A549 (cell line): Measurements from ENCODE around the gene SND1. TPM values are rescaled to one million over a fixed set of nuclear protein-coding genes. Genes with fewer than 3 reads are reported as not detected.

ENCODE experiments used
- ATAC-seq, 2 experiments: fragments of 200-7000 bp in 1 of 2; fragments of >200 bp in 1 of 2; cut with Nextera tagmentation in 1 of 2; cut with Tn5 transposase in 1 of 2; 3 replicates each; pipeline versions ENCODE4 v1.8.0 to v1.9.1; 2018 to 2020; ENCODE audit warnings: mild to moderate bottlenecking in 1 of 2, moderate library complexity in 1 of 2
- CTCF ChIA-PET: fragments of 300-600 bp; sonication (Branson Sonifier 250); formaldehyde crosslinking; extraction: SDS; loops from one replicate; lab custom pipeline; 2021; ENCODE audit warnings: antibody characterized with exemption, inconsistent platforms; lab: Yijun Ruan, JAX
- POLR2A ChIA-PET: fragments of 350-600 bp; formaldehyde crosslinking; extraction: SDS; loops from one replicate; lab custom pipeline; 2021; ENCODE audit warnings: antibody characterized with exemption, inconsistent platforms; lab: Yijun Ruan, JAX
- DNase-seq, 2 experiments: peaks; one replicate each; pipeline versions ENCODE4 v3.0.0 to v3.0.0-alpha.2; 2011 to 2016; ENCODE audit warnings: low read depth in 1 of 2, low spot score in 1 of 2
- FAIRE-seq: peaks from 2 replicates; lab custom pipeline; 2011; peaks lifted over from hg19 to GRCh38; lab: Jason Lieb, UNC
- H3K27ac ChIP-seq, 2 experiments: fragments of >200 bp; sonication (Bioruptor Twin); formaldehyde crosslinking; 3 replicates each; pipeline ENCODE4 v1.5.1; 2016 to 2017
- H3K4me1 ChIP-seq: fragments of >200 bp; sonication (Bioruptor Twin); formaldehyde crosslinking; 3 replicates; pipeline ENCODE4 v1.6.1; 2016
- H3K4me2 ChIP-seq: fragments of >200 bp; sonication (Bioruptor Twin); formaldehyde crosslinking; 3 replicates; pipeline ENCODE4 v1.6.1; 2016
- H3K4me3 ChIP-seq: fragments of >200 bp; sonication (Bioruptor Twin); formaldehyde crosslinking; 3 replicates; pipeline ENCODE4 v1.5.1; 2016
- H3K9me3 ChIP-seq: fragments of >200 bp; sonication (Bioruptor Twin); formaldehyde crosslinking; 3 replicates; pipeline ENCODE4 v1.6.1; 2016
- ATOH8 ChIP-seq: fragments of 250-450 bp; sonication (Bioruptor Pico); IDR thresholded peaks from 2 replicates; pipeline ENCODE4 v1.5.0; 2020; ENCODE audit warnings: low read depth, mild to moderate bottlenecking, moderate library complexity
- BHLHE40 ChIP-seq: IDR thresholded peaks from 2 replicates; pipeline ENCODE4 v1.6.1; 2012; ENCODE audit warnings: low read depth, low read length, inconsistent platforms
- CBX2 ChIP-seq: fragments of 200-600 bp; sonication (generic); IDR thresholded peaks from 2 replicates; pipeline ENCODE4 v1.6.1; 2016; ENCODE audit warnings: low read depth, mild to moderate bottlenecking, borderline replicate concordance
- CEBPB ChIP-seq, 2 experiments: fragments of >200 bp in 1 of 2; sonication (Bioruptor Twin) in 1 of 2; formaldehyde crosslinking in 1 of 2; IDR thresholded peaks; 2 replicates each; pipeline ENCODE4 v1.6.1; 2012 to 2016
- EP300 ChIP-seq, 2 experiments: fragments of >200 bp; sonication (Bioruptor Twin); formaldehyde crosslinking; IDR thresholded peaks; 2 replicates in 1 of 2; 3 replicates in 1 of 2; pipeline ENCODE4 v1.6.1; 2016 to 2017
- FOXS1 ChIP-seq: fragments of 250-450 bp; sonication (Bioruptor Pico); IDR thresholded peaks from 2 replicates; pipeline ENCODE4 v1.5.0; 2020; ENCODE audit warnings: mild to moderate bottlenecking, moderate library complexity
- HDAC2 ChIP-seq: fragments of 200-600 bp; sonication (generic); IDR thresholded peaks from 2 replicates; pipeline ENCODE4 v1.6.1; 2016
- KDM1A ChIP-seq: fragments of 200-600 bp; sonication (generic); IDR thresholded peaks from 2 replicates; pipeline ENCODE4 v1.6.1; 2016; ENCODE audit warnings: low read depth, mild to moderate bottlenecking
- KDM5A ChIP-seq: fragments of 200-600 bp; sonication (generic); IDR thresholded peaks from 2 replicates; pipeline ENCODE4 v1.6.1; 2016; ENCODE audit warnings: antibody characterized with exemption, mild to moderate bottlenecking
- MAFK ChIP-seq: fragments of 450-650 bp; IDR thresholded peaks from 2 replicates; pipeline ENCODE4 v1.6.1; 2014; ENCODE audit not compliant: partially characterized antibody
- MYC ChIP-seq: IDR thresholded peaks from 2 replicates; pipeline ENCODE4 v1.6.1; 2012; ENCODE audit warnings: mild to moderate bottlenecking, inconsistent platforms, low read length, improper control_type of control experiment, borderline replicate concordance
- NFE2L2 ChIP-seq: fragments of 150-350 bp; conservative IDR thresholded peaks from 2 replicates; pipeline ENCODE4 v1.6.1; 2014; ENCODE audit warnings: low read length
- NR3C1 ChIP-seq: fragments of >200 bp; sonication (Bioruptor Twin); formaldehyde crosslinking; IDR thresholded peaks from 3 replicates; pipeline ENCODE4 v1.6.1; 2017
- POLR2A ChIP-seq: IDR thresholded peaks from 2 replicates; pipeline ENCODE4 v1.6.1; 2012; ENCODE audit warnings: mild to moderate bottlenecking, low read length
- RAD21 ChIP-seq, 2 experiments: fragments of >200 bp in 1 of 2; sonication (Bioruptor Twin) in 1 of 2; formaldehyde crosslinking in 1 of 2; IDR thresholded peaks in 1 of 2; conservative IDR thresholded peaks in 1 of 2; 2 replicates in 1 of 2; 3 replicates in 1 of 2; pipeline ENCODE4 v1.6.1; 2012 to 2018; ENCODE audit warnings: inconsistent platforms in 1 of 2
- RARB ChIP-seq: fragments of 250-450 bp; sonication (Bioruptor Pico); IDR thresholded peaks from 2 replicates; pipeline ENCODE4 v1.8.0; 2021; ENCODE audit warnings: mild to moderate bottlenecking, moderate library complexity
- RCOR1 ChIP-seq: fragments of 150-350 bp; IDR thresholded peaks from 2 replicates; pipeline ENCODE4 v1.6.1; 2014; ENCODE audit warnings: antibody characterized with exemption, low read length, low read depth
- RFX5 ChIP-seq: fragments of 450-650 bp; IDR thresholded peaks from 2 replicates; pipeline ENCODE4 v1.7.1; 2014; ENCODE audit warnings: antibody characterized with exemption, mild to moderate bottlenecking, moderate library complexity
- TP53 ChIP-seq: fragments of 250-450 bp; sonication (Bioruptor Pico); IDR thresholded peaks from 2 replicates; pipeline ENCODE4 v1.5.0; 2021; ENCODE audit warnings: mild to moderate bottlenecking, moderate library complexity
- ZFP36 ChIP-seq: fragments of 450-650 bp; IDR thresholded peaks from 2 replicates; pipeline ENCODE4 v1.6.1; 2014; ENCODE audit warnings: borderline replicate concordance; ENCODE audit not compliant: partially characterized antibody
- ZNF302 ChIP-seq: fragments of 250-450 bp; sonication (Bioruptor Pico); IDR thresholded peaks from 2 replicates; pipeline ENCODE4 v1.9.0; 2021; ENCODE audit warnings: inconsistent platforms, mild to moderate bottlenecking, moderate library complexity
- WGBS: methylation state at CpG from one replicate; pipeline ENCODE4 v1.1.6; 2017; ENCODE audit errors: missing lambda C conversion rate; 5-methylcytosine and 5-hydroxymethylcytosine counted together
- polyA plus RNA-seq, 4 experiments: library from polyadenylated mRNA; depleted of rRNA in 3 of 4; stranded (reverse); fragments of >200 nt; fragmentation: RNase III in 1 of 4; extraction: RNeasy Plus Mini Kit Qiagen cat#74134 plus additional on column Dnase treatment in 1 of 4; gene quantifications; 2 replicates in 3 of 4; 3 replicates in 1 of 4; pipeline ENCODE4 v1.2.3, GENCODE V29; 2011 to 2017
- TF ChIP-seq, protein P1 (sequence below): IDR thresholded peaks from 2 replicates; pipeline ENCODE4 v1.6.1; 2012
- TF ChIP-seq, protein P2 (sequence below): fragments of 250-450 bp; sonication (Bioruptor Pico); IDR thresholded peaks from 2 replicates; pipeline ENCODE4 v1.5.0; 2021; ENCODE audit warnings: mild to moderate bottlenecking, moderate library complexity, borderline replicate concordance

The SND1 gene
- polyA plus RNA-seq, 2 of the 4 experiments (the other 2 are of a cell fraction) = 102 to 138 TPM

- H3K4me3 ChIP-seq = no peak overlapping the region
- POLR2A ChIA-PET = no interaction called here
- peaks cover 10% of the 10 kb centered on the region; the same call in 2 of the 3 replicates for H3K4me1 ChIP-seq
- CTCF ChIA-PET = no interaction called here
- no peak for DNase-seq
- no peak overlapping the region for H3K27ac ChIP-seq
- no peak overlapping the region for H3K4me2 ChIP-seq
- ATAC-seq = no peak
- no peak for FAIRE-seq
- peaks cover 10% of the 10 kb centered on the region; the same call in 2 of the 3 replicates for H3K9me3 ChIP-seq
- TF ChIP-seq KDM1A (no peak), ATOH8 (CRISPR knock-in tag) (no peak), MAFK (no peak), RAD21 (conservative IDR thresholded peaks at IDR 0.05 in 1 of 2, IDR thresholded peaks at IDR 0.05 in 1 of 2) (no peak), CEBPB (IDR thresholded peaks at IDR 0.05) (no peak), FOXS1 (CRISPR knock-in tag) (no peak), NR3C1 (no peak), CBX2 (no peak), MYC (no peak), BHLHE40 (no peak), KDM5A (no peak), ZNF302 (CRISPR knock-in tag) (no peak), EP300 (IDR thresholded peaks at IDR 0.05) (no peak), NFE2L2 (no peak), RCOR1 (no peak), ZFP36 (no peak), POLR2A (no peak)
- TF ChIP-seq, protein P1, sequence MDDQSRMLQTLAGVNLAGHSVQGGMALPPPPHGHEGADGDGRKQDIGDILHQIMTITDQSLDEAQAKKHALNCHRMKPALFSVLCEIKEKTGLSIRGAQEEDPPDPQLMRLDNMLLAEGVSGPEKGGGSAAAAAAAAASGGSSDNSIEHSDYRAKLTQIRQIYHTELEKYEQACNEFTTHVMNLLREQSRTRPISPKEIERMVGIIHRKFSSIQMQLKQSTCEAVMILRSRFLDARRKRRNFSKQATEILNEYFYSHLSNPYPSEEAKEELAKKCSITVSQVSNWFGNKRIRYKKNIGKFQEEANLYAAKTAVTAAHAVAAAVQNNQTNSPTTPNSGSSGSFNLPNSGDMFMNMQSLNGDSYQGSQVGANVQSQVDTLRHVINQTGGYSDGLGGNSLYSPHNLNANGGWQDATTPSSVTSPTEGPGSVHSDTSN = no peak
- TF ChIP-seq, protein P2, sequence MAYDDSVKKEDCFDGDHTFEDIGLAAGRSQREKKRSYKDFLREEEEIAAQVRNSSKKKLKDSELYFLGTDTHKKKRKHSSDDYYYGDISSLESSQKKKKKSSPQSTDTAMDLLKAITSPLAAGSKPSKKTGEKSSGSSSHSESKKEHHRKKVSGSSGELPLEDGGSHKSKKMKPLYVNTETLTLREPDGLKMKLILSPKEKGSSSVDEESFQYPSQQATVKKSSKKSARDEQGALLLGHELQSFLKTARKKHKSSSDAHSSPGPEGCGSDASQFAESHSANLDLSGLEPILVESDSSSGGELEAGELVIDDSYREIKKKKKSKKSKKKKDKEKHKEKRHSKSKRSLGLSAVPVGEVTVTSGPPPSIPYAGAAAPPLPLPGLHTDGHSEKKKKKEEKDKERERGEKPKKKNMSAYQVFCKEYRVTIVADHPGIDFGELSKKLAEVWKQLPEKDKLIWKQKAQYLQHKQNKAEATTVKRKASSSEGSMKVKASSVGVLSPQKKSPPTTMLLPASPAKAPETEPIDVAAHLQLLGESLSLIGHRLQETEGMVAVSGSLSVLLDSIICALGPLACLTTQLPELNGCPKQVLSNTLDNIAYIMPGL (CRISPR knock-in tag) = no peak
Measured at GRCh38 chr7:127979728-127980126, 327.7 kb downstream of the SND1 start.

DNA sequence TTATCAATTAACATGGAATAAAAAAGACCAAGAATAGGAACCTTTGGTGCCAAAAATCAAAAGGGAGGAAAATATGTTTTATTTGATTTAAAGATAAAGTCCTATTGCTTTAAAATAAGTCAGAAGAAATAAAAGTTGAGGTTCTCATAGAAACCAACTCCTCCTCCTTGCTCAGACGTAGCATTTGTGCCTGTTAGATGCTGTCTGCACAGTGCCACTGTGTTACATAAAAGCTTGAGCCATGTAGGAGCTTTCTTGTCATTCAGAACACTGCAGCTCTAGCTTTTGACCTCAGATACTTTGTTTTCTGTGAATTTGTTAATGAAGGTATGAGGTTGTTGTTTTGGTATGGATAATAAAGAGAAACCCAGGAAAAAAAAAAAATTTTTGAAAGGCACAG is 328.9 kb downstream of the SND1 start:
- H3K27ac ChIP-seq = no peak overlapping the region
- TF ChIP-seq HDAC2 (no peak), TP53 (CRISPR knock-in tag) (no peak), RFX5 (no peak), RARB (no peak)
- TF ChIP-seq, all 56 proteins: peak for 0
- ATAC-seq (no peak), DNase-seq (no peak), FAIRE-seq (no peak)
- peaks cover 10% of the 10 kb centered on the region; the same call in 2 of the 3 replicates for H3K4me1 ChIP-seq
- 73% methylated on average over 1 of the region's 1 CpG for WGBS
- ChIA-PET CTCF (interaction anchor here (0.8 kb wide), 1 partner anchor 12 kb away, joined by 3 read pairs; no protein-coding TSS in a partner anchor), POLR2A (no interaction called here)
- peaks cover 10% of the 10 kb centered on the region; the same call in 2 of the 3 replicates for H3K9me3 ChIP-seq
- no peak overlapping the region for H3K4me3 ChIP-seq
- H3K4me2 ChIP-seq = no peak overlapping the region
